K562 (cell line): Measurements from ENCODE around the gene FILIP1L. TPM values are rescaled to one million over a fixed set of nuclear protein-coding genes. Genes with fewer than 3 reads are reported as not detected.

ENCODE experiments used
- ATF1 ChIP-seq, 2 experiments: fragments of 450-650 bp in 1 of 2; IDR thresholded peaks; 2 replicates each; pipeline ENCODE4 v1.6.1; 2016; ENCODE audit warnings: missing compliant biosample characterization in 1 of 2, missing genetic modification characterization in 1 of 2
- BRD4 ChIP-seq: fragments of 200-600 bp; sonication (generic); IDR thresholded peaks from 2 replicates; pipeline ENCODE4 v1.6.1; 2017; ENCODE audit warnings: inconsistent platforms
- CCNT2 ChIP-seq: IDR thresholded peaks from 2 replicates; pipeline ENCODE4 v1.6.1; 2011; ENCODE audit warnings: borderline replicate concordance, low read depth, mild to moderate bottlenecking, moderate library complexity, mixed read lengths, low read length; ENCODE audit not compliant: insufficient read length; ENCODE audit errors: extremely low read depth
- CHCHD3 ChIP-seq: fragments of 250-450 bp; sonication (Bioruptor Pico); IDR thresholded peaks from 2 replicates; pipeline ENCODE4 v2.1.2; 2022; ENCODE audit warnings: mild to moderate bottlenecking
- DIDO1 ChIP-seq: fragments of 450-650 bp; IDR thresholded peaks from 2 replicates; pipeline ENCODE4 v1.6.1; 2016; ENCODE audit warnings: low read depth, missing biosample characterization, missing genetic modification characterization
- ESRRB ChIP-seq: fragments of 250-450 bp; sonication (Bioruptor Pico); IDR thresholded peaks from 2 replicates; pipeline ENCODE4 v1.5.0; 2020; ENCODE audit warnings: mild to moderate bottlenecking, moderate library complexity, borderline replicate concordance
- HOMEZ ChIP-seq: fragments of 250-450 bp; sonication (Bioruptor Pico); IDR thresholded peaks from 2 replicates; pipeline ENCODE4 v1.4.0; 2020; ENCODE audit warnings: mild to moderate bottlenecking, moderate library complexity
- KAT7 ChIP-seq: sonication (generic); formaldehyde crosslinking; IDR thresholded peaks from 2 replicates; pipeline ENCODE4 v1.8.0; 2022; ENCODE audit warnings: missing genetic modification reagents, mild to moderate bottlenecking, borderline replicate concordance
- MEF2D ChIP-seq: conservative IDR thresholded peaks from 2 replicates; pipeline ENCODE4 v1.6.1; 2016; ENCODE audit warnings: low read depth, missing genetic modification characterization, missing compliant biosample characterization
- TBP ChIP-seq: optimal IDR thresholded peaks from 2 replicates; pipeline ENCODE3; 2011; ENCODE audit warnings: low read depth, low read length, improper control_type of control experiment
- ZBTB7A ChIP-seq: IDR thresholded peaks from 2 replicates; pipeline ENCODE4 v1.6.1; 2011; ENCODE audit warnings: low read depth, mild to moderate bottlenecking, low read length, moderate library complexity, borderline replicate concordance; ENCODE audit not compliant: control insufficient read depth
- ZNF318 ChIP-seq, 2 experiments: fragments of 450-650 bp; IDR thresholded peaks; 2 replicates each; pipeline ENCODE4 v1.6.1; 2016; ENCODE audit warnings: mild to moderate bottlenecking in 2 of 2, borderline replicate concordance in 1 of 2, low read depth in 1 of 2, moderate library complexity in 1 of 2
- ZNF398 ChIP-seq: fragments of 250-450 bp; sonication (Bioruptor Pico); IDR thresholded peaks from 2 replicates; pipeline ENCODE4 v1.8.0; 2021; ENCODE audit warnings: moderate library complexity, mild to moderate bottlenecking, inconsistent platforms
- ZNF75A ChIP-seq: fragments of 450-650 bp; formaldehyde crosslinking; IDR thresholded peaks from 2 replicates; pipeline ENCODE4 v1.4.0; 2020; ENCODE audit warnings: mild to moderate bottlenecking
- polyA plus RNA-seq, 8 experiments: library from polyadenylated mRNA; depleted of rRNA in 4 of 8; stranded (reverse) in 5 of 8; unstranded in 3 of 8; fragments of >200 nt; fragmentation: Nextera tagmentation in 2 of 8; fragmentation: Illumina TruSeq in 1 of 8; extraction: Ambion mirVana in 2 of 8; extraction: Trizol in 1 of 8; gene quantifications; 2 replicates each; pipeline versions ENCODE4 v1.2.1 to v1.2.3, GENCODE V29; 2011 to 2014; ENCODE audit warnings: inconsistent platforms in 1 of 8, missing spikeins in 1 of 8
- total RNA-seq, 7 experiments: library from RNA; depleted of rRNA in 6 of 7; stranded (reverse); fragments of >200 nt in 6 of 7; fragmentation: Illumina TruSeq in 2 of 7; extraction: Trizol in 2 of 7; gene quantifications; 2 replicates each; pipeline versions ENCODE4 v1.2.1 to v1.2.3, GENCODE V29; 2011 to 2021; ENCODE audit warnings: low replicate concordance in 1 of 7

FILIP1L gene
- total and polyA plus RNA-seq, 9 of the 15 experiments (the other 6 are each of a cell fraction or from before 2014, with no cell fraction given) = 0.50 to 2.1 (median 1.1) TPM

GRCh38 chr3:99875929-99876841 is 238.1 kb downstream of the FILIP1L start (continued):
- TF ChIP-seq MEF2D (tag) (no peak), TBP (peak; percentile 79), BRD4 (0 out of 2 replicates have a peak, but pooled peaks have one; percentile 65), ZNF75A (CRISPR knock-in tag) (no peak), DIDO1 (tag) (no peak), ZNF398 (CRISPR knock-in tag) (no peak), KAT7 (CRISPR knock-in tag) (no peak), HOMEZ (CRISPR knock-in tag) (0 out of 2 replicates have a peak, but pooled peaks have one; percentile 28), CCNT2 (peak; percentile 76), ESRRB (no peak), ZNF318 (IDR thresholded peaks at IDR 0.05; ENCODE audit: borderline replicate concordance in 1 of 2, low read depth in 1 of 2) (peak in 1 of 2 experiments; percentile 41; a peak in 1 of 4 replicates), CHCHD3 (CRISPR knock-in tag) (no peak), ZBTB7A (peak; percentile 98), ATF1 (CRISPR knock-in tag; IDR thresholded peaks at IDR 0.05) (no peak), ATF1 (tag; IDR thresholded peaks at IDR 0.05) (peak; percentile 88)
